ENCODE results near the gene FOXC1.

FOXC1 gene

GRCh38 chr6:1585669-1586049, 24.1 kb upstream of the FOXC1 start:
- TF ChIP-seq CTCF (IDR thresholded peaks at IDR 0.05), result no peak
- H3K4me1 ChIP-seq, result no peaks in the 10 kb centered on the region

GRCh38 chr6:1586256-1586655, 23.5 kb upstream of the FOXC1 start:
- no peaks in the 10 kb centered on the region for H3K36me3 ChIP-seq
- no peak for TF ChIP-seq CTCF (IDR thresholded peaks at IDR 0.05)
- H3K27ac ChIP-seq, result no peak overlapping the region
- H3K4me1 ChIP-seq, result no peaks in the 10 kb centered on the region
- no peak overlapping the region for H3K4me3 ChIP-seq
- H3K9me3 ChIP-seq, result no peaks in the 10 kb centered on the region
- no peak for DNase-seq
- no peaks in the 10 kb centered on the region for H3K27me3 ChIP-seq
- intact Hi-C loops (cut with DNase I; ENCODE audit: low total_unique reads), result no loop called here

More at GRCh38 chr6:1585669-1586049, 24.1 kb upstream of the FOXC1 start:
- Histone ChIP-seq H3K36me3 (no peaks in the 10 kb centered on the region), H3K9me3 (no peaks in the 10 kb centered on the region), H3K27me3 (no peaks in the 10 kb centered on the region), H3K27ac (no peak overlapping the region), H3K4me3 (no peak overlapping the region)
- DNase-seq, result peak in 1 of 2 donors; percentile 33
- intact Hi-C loops (cut with DNase I; ENCODE audit: low total_unique reads), result no loop called here

GRCh38 chr6:1586861-1587450, 22.8 kb upstream of the FOXC1 start:
- H3K4me3 ChIP-seq, result no peak overlapping the region
- no peaks in the 10 kb centered on the region for H3K4me1 ChIP-seq
- no peaks in the 10 kb centered on the region for H3K27me3 ChIP-seq
- no peak overlapping the region for H3K27ac ChIP-seq
- no peak for TF ChIP-seq CTCF (IDR thresholded peaks at IDR 0.05)
- no peaks in the 10 kb centered on the region for H3K36me3 ChIP-seq
- H3K9me3 ChIP-seq, result no peaks in the 10 kb centered on the region
- DNase-seq, result no peak
- intact Hi-C loops (cut with DNase I; ENCODE audit: low total_unique reads), result no loop called here

GRCh38 chr6:1587546-1587945, 22.2 kb upstream of the FOXC1 start:
- intact Hi-C loops (cut with DNase I; ENCODE audit: low total_unique reads), result no loop called here
- no peaks in the 10 kb centered on the region for H3K36me3 ChIP-seq
- H3K4me3 ChIP-seq, result no peak overlapping the region
- peak in 1 of 2 donors; percentile 16 for DNase-seq
- no peak overlapping the region for H3K27ac ChIP-seq
- no peak for TF ChIP-seq CTCF (IDR thresholded peaks at IDR 0.05)
- no peaks in the 10 kb centered on the region for H3K4me1 ChIP-seq
- H3K9me3 ChIP-seq, result no peaks in the 10 kb centered on the region
- H3K27me3 ChIP-seq, result no peaks in the 10 kb centered on the region

- no peak for DNase-seq
- H3K27me3 ChIP-seq, result no peaks in the 10 kb centered on the region
- no peak overlapping the region for H3K27ac ChIP-seq
- intact Hi-C loops (cut with DNase I; ENCODE audit: low total_unique reads), result no loop called here
- H3K9me3 ChIP-seq, result no peaks in the 10 kb centered on the region
- TF ChIP-seq CTCF (IDR thresholded peaks at IDR 0.05), result no peak
- no peaks in the 10 kb centered on the region for H3K36me3 ChIP-seq
- H3K4me1 ChIP-seq, result no peaks in the 10 kb centered on the region
- H3K4me3 ChIP-seq, result no peak overlapping the region
Measured at GRCh38 chr6:1587977-1588376, 21.7 kb upstream of the FOXC1 start.

GRCh38 chr6:1589208-1589607, 20.5 kb upstream of the FOXC1 start:
- no peaks in the 10 kb centered on the region for H3K9me3 ChIP-seq
- H3K36me3 ChIP-seq, result no peaks in the 10 kb centered on the region
- intact Hi-C loops (cut with DNase I; ENCODE audit: low total_unique reads), result no loop called here
- no peak for DNase-seq
- peaks cover 0 to 1% of the 10 kb centered on the region in 2 donors for H3K27me3 ChIP-seq
- TF ChIP-seq CTCF (IDR thresholded peaks at IDR 0.05), result no peak
- H3K27ac ChIP-seq, result no peak overlapping the region
- no peak overlapping the region for H3K4me3 ChIP-seq
- no peaks in the 10 kb centered on the region for H3K4me1 ChIP-seq
